IPS DF 4.7 (cell line): ENCODE data around the gene PITPNM3.

Experiments used
- DNase-seq: peaks from one replicate; pipeline ENCODE4 v3.0.0-alpha.2; 2013; ENCODE audit warnings: low spot score; ENCODE audit errors: extremely low read depth

Gene PITPNM3

GRCh38 chr17:6480303-6480675 is 76.1 kb downstream of the PITPNM3 start:
- DNase-seq: no peak

DNA sequence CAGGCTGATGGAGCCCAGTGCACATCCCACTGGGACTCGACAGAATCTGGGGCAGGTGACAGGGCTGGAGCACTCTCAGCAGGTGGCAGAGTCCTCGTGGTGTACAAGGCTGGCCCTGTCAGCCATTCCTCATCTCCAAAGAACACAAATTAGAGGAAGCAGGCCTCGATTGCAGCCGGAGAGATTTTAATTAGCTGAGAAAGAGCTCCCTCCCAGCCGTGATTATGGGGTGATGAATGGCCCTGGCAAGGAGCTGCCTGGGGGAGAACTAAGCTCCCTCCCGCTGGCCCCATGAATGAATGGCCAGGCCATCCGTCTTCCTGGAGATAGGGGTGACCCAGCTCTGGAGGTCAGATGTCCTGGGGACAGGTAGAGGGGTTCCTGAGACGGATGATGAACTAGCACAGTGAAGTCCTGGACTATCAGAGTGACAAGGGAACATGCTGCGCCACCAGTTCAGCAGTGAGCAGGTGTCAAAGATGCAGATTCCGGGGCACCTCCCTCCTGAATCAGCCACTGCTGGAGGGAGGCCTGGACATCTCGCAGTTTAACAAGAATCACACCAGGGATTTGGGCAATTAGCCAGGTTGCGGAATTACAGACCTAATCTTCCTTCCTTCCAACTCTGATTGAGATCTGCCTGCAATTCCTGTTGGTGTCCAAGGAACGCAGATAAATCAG is 76.6 kb downstream of the PITPNM3 start:
- DNase-seq: no peak

DNA sequence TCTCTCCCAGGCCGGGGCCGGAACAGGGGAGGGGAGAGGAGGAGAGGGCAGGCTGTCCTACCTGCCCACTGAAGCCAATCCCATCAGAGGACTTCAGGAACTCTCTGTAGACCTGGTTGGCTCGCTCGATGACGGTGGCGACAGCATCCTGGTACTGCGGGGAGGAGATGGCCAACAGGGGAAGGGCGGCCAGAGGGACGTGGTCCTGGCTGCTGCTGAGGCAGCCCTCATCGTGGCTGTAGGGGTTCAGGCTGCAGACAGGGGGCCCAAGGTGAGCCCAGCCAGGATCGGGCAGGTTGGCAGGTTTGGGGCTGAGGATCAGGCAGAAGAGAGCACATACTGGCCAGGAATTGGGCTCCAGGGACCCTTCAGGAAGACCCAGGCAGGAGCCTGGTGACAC is 77.9 kb downstream of the PITPNM3 start:
- no peak for DNase-seq

- no peak for DNase-seq
These were observed 78.4 kb downstream of the PITPNM3 start for GRCh38 chr17:6477831-6478383.

- DNase-seq: no peak
These were observed 79.6 kb downstream of the PITPNM3 start for GRCh38 chr17:6476810-6477179.

DNA sequence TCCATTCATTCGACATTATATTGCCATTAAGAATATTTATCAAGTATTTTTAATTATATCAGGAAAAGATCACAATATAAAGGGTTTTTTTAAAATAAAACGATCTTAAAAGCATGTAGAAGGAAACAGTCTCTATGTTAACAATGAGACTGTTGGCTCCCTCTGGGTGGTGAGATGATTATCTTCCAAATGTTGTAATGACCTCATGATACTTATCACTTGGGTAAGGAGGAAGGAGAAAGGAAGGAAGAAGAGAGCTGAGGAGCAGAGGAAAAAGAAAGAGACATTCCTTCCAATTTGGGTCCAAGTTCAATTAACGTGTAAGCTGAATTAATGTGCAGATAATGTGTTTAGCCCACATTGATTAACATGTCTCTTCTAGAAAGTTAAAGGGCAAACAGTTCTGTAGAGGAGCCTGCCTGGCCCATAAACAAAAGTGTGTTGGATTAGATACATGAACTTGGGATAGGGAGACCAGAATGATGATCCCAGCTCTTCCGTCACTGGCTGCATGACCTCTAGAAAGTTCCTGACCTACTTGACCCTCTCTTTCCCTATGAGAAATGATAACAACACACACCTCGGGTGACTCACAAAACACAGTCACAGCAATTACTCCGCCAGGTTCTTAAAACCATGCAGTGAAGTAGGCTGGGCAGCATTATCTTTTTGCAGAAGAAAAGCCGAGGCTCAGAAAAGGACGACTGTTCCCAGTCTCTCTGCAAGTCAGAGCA is 80.1 kb downstream of the PITPNM3 start:
- no peak for DNase-seq

DNA sequence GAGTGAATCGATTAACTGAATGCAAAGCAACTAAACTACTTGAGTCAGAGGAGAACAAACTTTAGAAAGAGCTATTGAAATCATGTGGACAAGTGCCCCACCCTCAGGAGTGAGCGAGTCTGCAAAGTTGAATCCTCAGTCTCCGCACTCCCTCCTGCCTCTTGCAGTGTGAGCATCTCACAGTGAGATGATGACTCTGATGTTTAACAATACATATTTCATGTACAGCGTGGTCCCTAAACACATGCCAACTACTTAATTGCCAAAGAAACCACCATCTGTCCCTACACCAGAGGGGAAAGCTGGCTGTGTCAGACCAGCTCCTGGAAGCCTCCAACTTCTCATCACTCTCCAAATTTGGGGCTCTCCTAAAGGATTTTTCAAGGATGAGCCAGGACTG is 80.9 kb downstream of the PITPNM3 start:
- no peak for DNase-seq

GRCh38 chr17:6474906-6475305 is 81.4 kb downstream of the PITPNM3 start:
- DNase-seq: no peak

DNA sequence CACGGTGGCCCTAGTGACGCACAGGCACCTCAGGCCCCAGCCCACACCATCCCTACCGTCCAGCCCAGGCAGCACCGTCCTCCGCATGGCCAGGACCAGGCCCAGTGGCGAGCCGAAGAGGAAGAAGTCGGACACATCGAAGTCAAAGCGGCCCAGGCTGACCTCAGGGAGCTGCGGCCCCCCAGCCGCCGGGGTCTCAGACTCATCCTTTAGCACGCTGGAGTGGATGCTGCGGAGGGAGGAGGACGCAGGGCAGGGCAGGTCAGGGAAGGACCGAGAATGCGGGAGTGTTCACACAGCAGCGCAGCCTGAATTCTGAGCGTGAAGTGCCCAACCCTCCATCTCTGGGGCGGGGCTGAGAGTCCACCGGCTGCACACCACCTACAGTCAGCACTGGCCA is 82.0 kb downstream of the PITPNM3 start:
- no peak for DNase-seq

GRCh38 chr17:6473128-6473767 is 83.1 kb downstream of the PITPNM3 start:
- DNase-seq: peak; percentile 69

DNA sequence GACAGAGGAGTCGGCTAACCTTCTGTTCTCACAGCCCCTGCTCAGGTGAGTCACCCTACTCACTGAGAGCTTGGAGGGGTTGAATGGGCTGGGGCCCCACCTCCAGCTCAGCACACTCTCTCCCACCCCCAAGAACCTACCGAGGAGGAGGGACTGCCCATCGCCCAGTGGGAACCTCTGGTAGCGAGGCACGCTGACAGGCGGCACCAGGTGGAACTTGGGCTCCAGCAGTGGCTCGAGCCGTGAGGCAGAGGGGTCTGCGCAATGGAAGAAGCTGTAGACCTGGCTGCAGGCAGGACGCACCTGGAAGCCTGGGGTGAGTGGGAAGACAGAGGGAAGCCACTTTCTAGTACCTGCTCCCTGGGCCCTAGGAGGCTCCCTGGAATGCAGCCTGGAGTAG is 83.8 kb downstream of the PITPNM3 start:
- DNase-seq: no peak

DNA sequence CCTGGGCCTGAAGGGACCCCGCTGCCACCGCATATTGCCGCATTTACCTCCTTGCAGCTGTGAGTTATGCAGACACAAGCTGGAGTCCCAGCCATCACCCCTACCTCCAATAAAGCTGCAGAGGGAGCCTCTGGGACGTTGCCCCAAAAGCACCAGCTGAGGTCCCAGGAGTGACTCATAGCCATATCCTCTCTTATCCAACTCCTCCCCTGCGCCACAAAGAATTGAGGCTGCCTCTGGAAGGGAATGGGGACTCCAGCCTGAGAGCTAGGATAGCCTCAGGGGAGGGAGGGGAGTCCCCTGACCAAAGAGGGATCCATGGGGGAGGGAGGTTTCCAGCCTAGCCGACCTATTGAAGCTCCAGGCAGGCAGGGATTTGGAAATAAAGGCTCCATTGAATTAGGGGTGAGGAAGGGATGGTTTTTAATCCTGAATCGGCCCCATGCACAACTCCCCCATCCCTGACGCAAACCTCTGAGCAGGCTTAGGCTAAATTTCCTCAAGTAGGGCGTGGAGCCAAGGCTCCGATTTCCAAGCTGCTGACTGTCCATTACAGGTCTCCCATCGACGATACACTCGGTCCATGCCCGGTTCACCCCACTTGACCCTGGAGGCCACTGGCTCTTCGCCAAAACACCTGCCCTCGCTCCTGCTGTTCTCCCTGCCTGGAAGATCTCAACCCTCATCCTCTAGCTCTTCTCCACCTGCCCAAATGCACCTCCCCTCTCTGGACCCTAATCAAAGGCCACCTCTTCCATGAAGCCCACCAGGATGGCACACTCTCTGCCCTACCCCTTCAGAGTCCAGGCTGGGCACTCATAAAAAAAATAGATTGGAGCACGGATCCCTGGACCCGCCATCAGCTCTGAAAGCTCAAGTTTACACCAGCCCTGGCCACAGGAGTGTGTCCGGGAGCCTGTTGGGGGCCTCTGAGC is 84.6 kb downstream of the PITPNM3 start:
- no peak for DNase-seq

GRCh38 chr17:6470751-6471521 is 85.4 kb downstream of the PITPNM3 start:
- DNase-seq: no peak

- DNase-seq: no peak
These were observed 86.1 kb downstream of the PITPNM3 start for GRCh38 chr17:6470146-6470718.

DNA sequence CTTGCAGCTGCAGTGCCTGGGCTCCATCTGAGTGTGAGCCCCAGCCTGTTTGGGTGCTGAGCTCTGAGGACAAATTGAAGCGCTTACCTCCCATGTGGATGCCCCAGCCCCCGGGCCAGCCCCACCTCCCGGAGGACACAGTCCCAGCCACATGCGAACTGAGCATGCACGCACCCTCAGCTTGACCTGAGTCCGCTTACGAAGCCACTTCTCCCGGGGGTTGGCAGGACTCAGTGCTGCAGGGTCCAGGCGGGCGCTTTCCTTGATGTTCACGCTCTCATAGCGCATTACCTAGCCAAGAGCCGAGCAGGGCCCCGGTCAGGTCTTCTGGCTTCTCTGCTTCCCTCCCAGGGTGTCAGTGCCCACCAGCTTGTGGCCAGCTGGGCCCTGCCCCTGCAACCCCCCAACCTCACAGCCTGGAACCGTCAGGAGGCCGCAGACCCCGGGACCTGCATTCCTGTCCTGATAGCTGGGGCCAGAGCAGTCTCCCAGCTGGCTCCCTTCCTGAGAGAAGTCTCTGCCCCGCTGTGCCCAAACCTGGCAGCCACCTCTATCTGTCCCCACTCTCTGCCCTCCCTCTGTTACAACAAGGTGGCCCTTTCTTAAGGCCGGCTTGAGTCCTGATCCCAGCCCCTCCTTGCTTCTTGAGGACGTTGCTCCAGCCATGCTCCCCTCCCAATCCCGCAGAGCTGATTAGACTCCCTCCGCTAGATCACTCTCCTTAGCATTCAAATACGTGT is 88.1 kb downstream of the PITPNM3 start:
- no peak for DNase-seq

DNA sequence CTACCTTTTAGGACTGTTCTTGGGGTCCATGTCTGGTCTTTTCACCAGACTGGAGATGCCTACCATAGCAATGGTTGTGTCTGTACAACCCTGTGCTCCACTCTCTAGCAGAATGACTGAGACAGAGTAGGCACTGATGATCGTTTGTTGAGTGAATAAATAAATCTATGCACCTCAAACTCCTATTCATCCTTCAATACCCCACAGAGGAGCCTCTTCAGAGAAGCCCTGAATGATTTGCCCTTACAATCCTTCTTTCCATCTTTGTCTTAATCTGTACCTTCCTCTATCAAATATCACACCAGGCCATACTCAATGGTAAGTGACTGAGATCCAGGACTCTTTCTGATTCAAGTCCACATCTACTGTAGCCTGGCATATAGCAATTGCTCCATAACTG is 88.8 kb downstream of the PITPNM3 start:
- no peak for DNase-seq

DNA sequence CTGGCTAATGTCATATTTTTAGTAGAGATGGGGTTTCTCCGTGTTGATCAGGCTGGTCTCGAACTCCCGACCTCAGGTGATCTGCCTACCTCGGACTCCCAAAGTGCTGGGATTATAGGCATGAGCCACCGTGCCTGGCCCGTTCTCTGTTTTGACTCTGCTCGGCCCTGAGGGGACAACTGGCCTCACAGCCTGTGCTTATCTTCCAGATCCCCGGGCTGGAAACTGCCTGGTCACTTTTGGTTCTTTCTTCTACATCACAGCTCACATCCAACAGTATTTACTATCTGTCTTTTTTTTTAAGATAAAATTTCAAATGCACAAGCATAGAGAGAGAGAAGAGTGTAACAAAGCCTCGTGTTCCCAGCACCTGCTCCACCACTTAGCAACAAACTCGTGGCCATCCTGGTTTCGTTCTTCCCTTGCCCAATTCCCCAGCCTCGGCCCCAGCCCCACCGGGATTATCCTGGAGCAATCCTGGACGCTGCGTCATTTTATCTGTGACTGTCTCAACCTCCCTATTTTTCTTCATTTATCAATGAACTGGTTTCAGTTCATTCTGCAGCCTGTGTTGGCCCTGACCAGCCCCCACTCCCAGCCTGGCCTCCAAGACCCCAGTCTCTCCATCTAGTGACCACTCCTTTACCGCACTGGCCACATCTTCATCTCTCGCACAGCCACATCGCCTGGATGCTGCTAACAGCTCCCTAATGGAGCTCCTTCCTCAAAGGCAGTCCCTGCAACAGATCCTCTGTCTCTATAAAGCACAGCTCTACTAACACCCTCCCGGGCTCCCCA is 91.0 kb downstream of the PITPNM3 start:
- DNase-seq: no peak

DNA sequence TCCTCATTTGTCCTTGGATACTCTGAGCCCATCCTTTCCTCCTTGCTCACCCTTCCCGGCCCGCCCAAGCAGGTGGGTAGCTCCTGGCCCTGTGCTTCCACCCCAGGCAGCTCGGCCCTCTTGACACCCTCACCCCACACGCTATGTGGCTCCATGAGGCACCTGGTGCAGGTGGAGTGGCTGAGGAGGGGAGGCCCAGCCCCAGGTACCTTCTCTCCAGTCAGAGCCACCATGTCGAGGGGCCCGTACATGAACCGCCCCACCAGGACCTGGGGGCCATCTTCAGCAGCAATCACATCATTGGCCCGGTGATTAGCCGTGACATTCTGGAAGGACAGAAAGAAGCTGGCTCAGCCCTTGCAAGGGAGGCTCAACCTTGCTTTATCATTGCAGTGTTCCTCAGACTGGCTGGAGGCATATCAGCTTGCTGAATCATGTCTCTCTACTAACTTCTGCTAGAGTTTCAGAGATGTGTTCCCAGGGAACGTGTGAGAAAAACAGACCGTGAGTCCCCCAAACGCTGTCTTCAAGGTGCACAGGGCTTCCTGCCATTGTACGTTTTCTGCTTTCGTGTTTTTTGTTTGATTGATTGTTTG is 91.8 kb downstream of the PITPNM3 start:
- DNase-seq: no peak
